Activated T-cell treated with anti-CD3 and anti-CD28 coated beads for 4 hours (primary cell): ENCODE results near the gene LEMD2.

Experiments
- DNase-seq: peaks from one replicate; pipeline ENCODE4 v3.0.0-alpha.2; 2020

LEMD2 gene

GRCh38 chr6:33754222-33754621 is 34.7 kb downstream of the LEMD2 start:
- DNase-seq = no peak

DNA sequence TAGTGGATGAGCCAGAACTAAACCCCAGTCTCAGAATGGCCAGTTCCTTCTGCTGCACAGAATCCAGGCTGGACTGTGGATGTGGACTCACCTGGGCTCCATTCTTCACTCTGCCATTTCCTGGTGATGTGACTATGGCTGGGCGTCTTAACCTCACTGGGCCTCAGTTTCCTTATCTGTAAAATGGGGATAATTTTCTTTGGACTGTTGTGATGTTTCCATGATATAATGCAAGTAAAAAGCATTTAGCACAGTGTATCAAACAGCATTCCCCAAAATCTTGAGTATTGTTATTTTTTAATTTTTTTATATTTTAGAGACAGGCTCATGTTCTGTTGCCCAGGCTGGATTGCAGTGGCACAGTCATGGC is 36.3 kb downstream of the LEMD2 start:
- no peak for DNase-seq

- DNase-seq = no peak
Observed at GRCh38 chr6:33751771-33752645, 36.9 kb downstream of the LEMD2 start.

- no peak for DNase-seq
Observed at GRCh38 chr6:33750244-33750991, 38.5 kb downstream of the LEMD2 start.

- DNase-seq = no peak
Observed at GRCh38 chr6:33749401-33749800, 39.5 kb downstream of the LEMD2 start.

- DNase-seq = no peak
Observed at GRCh38 chr6:33748841-33749240, 40.1 kb downstream of the LEMD2 start.

- no peak for DNase-seq
Observed at GRCh38 chr6:33747823-33748222, 41.1 kb downstream of the LEMD2 start.

DNA sequence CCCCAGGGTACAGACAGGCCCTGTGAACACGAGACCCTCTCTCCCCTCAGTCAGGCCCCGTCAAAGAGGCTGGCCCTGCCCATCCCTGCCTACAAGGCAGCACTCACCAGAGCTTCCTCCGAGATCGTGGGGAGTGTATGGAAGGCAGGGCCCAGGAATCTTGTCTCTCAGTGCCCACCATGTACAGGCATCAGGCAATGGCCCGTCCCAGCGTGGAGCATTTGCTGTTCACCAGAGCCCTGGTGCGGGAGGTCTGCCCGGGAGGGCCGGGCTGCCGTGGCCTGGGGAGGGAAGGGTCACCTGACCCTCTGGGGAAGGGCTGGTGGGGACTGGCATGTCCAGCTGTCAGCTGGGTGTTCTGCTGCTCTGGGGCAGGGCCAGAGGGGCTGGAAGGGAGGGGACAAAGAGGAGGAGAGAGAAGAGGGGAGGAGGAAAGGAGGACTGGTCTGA is 42.3 kb downstream of the LEMD2 start, which contains the start of gene IP6K3:
TSS of gene IP6K3 (minus strand) at position 255 of the 450 bp plus-strand sequence. CDS start 11,429 bp downstream, outside the sequence.
- no peak for DNase-seq

GRCh38 chr6:33746036-33746600 is 42.8 kb downstream of the LEMD2 start:
- DNase-seq = no peak

DNA sequence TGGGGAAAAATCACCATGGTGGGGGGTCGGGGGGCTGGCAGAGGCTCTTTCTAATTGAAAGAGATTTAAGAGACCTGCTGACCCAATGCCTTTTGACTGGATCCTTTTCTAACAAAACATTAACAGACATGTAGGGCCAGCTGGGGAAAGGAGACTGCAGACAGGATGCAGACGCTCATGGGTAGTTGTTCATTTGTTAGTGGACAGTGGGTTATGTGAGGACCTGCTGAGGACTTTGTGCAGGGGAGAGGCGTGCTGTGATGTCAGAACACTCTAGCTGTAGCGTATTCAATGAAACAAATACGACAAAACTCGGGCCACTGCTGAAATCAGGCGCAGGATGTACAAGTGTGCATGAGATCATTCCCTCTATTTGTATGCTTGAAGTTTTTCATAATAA is 43.4 kb downstream of the LEMD2 start:
- no peak for DNase-seq

DNA sequence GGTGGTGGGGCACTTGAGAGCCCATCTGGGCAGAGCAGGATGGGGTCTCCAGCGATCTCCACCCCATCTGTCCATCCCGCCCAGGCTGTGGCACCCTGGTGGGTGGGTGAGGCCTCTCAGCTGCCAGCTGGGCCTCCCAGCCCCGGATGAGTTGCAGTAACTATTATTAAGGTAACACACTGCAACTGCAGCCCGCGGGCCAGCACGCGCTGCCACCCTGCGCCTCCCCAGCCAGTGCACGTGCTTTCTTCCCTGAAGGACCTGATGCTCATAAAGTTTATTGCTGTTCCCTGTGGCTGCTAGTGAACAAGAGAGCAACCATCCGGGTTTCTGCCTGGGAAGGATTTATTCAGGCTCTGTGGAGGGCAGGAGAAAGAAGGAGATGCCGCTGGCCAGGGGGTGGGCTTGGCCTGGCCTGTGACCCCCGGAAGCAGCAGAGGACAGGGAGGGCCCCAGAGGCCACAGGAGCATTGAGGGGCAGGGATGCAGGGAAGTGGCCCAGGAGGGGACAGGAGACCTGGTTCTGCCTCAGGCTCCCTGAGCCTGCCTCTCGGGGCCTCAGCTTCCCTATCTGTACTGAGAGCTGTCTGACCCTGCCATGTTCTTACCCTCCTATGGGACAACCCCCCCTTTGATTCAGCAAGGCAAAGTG is 43.9 kb downstream of the LEMD2 start:
- DNase-seq = no peak

DNA sequence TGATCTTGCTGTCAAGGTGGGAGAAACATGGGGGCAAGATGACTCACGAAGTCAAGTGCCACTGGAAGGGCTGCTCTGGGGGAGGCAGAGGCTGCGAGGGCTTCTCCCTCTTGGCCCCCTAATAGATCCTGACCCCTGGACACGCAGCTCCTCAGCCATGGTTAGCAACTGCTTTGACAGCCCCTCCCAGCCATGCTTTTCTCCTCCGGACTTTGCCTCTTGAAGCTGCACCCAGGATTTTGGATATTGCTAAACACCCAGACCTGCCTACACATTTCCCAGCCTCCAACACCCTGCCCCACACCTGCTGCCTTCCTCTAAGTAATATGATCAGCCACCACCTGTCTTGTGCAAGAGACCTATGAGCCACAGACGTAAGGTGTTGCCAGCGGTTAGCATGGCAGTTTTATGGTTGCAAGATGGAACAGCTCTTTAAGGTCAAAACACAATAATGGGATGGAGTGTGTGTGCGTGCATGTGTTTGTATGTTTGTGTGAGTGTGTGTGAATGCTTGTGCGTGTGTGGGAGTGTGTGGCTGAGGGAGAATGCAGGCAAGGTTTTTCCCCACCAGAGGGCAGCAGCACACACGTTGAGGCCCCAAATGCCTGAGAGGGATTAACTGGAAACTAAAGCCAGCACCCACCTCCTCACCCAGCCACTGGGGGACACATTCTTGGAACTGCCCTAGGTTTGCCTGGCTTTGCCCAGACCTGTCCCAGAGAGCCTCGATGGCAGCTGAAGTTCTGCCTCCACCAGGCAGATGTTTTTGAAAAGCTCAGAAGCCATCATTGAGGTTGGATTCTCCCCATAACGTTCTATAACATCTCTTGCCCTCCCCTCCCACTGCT is 44.7 kb downstream of the LEMD2 start:
- peak; percentile 72 for DNase-seq

- no peak for DNase-seq
Observed at GRCh38 chr6:33742837-33743236, 46.1 kb downstream of the LEMD2 start.

DNA sequence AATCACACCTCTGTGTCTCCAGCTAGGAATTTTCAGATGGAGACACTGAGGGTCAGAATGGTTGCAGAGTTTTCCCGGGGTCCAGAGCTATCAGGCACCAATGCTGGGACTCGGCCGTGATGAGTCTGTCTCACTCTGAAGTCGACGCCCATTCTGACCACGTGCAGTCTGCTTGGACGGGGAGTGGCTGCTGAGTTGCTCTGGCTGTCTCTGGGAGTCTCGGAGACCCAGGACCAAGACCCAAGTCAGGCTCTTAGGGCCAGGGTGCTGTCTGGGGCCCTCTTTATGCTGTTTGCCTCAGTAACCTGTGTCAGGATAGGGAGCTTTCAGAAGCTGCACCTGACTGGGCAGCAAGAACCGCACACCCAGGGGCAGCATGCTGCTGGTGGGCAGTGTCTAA is 46.8 kb downstream of the LEMD2 start:
- DNase-seq = no peak

DNA sequence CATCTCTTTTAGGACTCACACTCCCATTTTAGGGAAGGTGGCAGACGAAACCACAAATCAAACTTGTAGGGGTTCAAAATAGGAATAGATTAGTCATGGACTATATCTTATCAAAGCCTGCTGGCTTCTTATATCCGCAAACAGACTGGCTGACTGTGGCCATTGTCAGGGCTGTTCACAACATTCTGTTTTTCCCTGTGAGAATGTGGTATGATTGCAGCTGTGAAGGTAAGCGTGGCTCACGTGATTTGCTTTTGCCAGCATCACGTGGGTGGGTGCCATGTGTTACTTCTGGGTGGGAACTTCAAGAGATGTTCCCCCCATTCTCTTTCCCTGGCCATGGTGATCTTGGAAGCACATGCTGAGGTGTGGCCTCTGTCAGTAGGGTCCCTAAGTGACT is 48.1 kb downstream of the LEMD2 start:
- no peak for DNase-seq

DNA sequence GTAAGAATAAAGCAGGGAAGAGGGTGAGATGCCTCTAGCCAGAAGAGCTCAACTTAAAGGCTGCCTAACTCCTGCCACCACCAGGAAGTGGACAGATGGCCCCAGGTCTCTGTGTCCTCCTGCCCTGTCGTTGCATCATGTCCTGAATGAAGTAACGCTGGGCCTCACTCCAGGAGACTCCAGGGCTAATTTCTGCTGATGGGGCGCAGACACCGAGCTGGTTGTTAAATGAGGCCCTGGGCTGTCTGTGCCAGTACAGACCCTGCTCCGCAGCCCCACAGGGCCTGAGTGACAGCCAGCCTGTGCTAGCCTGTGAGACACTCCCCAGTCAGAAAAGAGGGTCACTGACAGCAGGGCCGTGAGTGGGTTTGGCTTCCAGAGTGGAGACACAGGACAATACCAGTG is 48.7 kb downstream of the LEMD2 start:
- DNase-seq = no peak

GRCh38 chr6:33739571-33739970 is 49.4 kb downstream of the LEMD2 start:
- DNase-seq = no peak

DNA sequence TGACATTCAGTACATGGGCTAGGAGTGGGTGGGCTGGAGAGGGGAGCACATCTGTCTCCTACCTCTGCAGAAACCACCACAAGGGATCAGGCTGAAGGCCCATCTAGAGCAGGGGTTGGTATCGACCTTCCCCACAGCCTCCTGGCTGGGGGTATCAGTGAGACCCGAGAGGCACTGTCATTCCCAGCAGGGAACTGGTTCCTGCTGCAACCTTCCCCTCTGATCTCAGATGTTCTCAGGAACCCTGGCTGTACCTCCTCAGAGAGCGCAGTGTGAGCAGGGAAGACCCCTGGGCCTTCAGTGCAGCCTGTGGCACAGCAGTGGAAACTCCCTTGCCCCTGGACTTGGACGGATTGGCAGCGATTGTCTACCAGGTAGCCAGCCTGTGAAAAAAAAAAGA is 50.1 kb downstream of the LEMD2 start:
- no peak for DNase-seq

DNA sequence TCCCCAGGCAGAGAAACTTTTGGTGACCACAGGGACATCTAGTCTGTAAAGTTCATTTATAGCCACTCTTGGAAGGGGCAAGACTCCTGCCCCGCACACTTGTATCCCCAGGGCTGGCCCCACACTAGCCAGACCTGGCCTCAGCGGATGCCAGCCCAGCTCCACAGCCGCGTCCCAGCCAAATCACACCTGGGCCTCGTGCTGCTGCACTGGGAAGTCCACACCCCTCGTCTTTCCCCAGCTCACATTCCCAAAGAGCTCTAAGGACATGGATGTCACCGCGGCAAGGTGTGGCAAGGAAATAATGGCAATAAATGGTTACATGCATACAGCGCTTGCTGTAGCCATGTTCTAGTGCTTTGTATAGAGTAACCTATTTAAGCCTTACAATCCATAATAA is 50.8 kb downstream of the LEMD2 start:
- no peak for DNase-seq

DNA sequence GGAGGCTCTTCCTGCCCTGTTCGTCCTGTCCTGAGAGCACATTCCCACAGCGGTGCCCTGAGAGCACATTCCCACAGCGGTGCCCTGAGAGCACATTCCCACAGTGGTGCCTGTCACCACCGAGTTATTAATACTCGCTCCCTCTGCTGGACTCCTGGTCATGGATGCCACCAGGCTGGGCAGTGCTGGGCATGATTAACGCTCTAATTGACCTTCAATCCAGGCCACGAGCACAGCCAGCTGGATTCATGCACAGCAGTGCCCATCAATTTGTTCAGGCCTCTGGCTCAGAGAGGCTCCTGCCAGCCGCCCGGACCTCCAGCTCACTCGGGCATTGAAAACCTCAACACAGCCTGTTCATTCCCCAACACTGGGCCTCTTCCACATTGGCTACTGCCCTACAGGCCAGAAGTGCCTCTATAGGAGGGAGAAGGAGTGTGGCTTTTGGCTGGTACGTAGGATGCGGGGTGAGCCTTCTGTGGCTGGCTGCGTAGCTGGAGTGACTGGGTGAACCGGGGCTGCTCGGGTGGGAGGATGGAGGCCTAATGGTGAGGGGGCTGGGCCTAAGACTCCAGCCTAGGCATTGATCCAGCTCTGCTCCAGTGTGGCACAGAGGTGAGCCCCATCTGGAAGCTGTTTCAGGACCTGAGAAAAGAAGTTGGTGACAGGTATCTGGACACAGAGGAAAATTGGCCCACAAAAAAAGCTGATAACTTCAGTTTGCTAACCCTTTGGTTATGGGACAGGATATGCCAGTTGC is 51.5 kb downstream of the LEMD2 start:
- no peak for DNase-seq

DNA sequence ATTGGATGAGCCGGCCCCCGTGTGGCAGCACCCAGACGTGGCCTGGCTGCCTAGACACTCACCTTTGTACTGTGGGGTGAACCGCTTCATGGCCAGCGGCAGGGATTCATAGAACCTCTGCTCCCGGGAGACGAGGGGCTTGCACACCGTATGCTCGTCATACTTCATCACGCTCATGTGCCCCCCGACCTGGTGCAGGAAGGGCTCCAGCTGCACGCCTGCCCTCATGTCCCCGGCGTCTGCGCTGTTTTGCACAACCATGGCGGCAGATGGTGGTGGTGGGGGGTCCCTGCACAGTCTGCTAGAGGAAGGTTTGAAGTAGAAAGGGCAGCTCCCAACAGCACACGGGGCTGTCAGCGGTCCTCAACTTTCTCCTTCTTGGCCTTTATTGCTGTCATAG is 53.7 kb downstream of the LEMD2 start:
- DNase-seq = no peak

DNA sequence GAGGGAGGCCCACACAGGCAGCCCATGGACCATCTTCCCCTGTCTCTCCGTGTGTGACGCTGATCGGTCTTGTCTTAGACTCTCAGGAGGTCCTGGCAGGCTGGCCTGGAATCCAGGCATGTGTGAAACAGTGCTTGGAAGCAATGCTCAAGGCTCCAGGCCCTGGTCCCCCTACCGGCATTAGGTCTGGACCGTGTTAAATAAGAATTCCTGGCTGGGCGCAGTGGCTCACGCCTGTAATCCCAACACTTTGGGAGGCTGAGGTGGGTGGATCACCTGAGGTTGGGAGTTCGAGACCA is 55.3 kb downstream of the LEMD2 start:
- no peak for DNase-seq
